ENCODE results near the gene ZNF687. TPM values are rescaled to one million over a fixed set of nuclear protein-coding genes. Genes with fewer than 3 reads are reported as not detected.

ZNF687 gene
- polyA plus RNA-seq, 2 donors = 8.0 to 11.4 TPM

DNA sequence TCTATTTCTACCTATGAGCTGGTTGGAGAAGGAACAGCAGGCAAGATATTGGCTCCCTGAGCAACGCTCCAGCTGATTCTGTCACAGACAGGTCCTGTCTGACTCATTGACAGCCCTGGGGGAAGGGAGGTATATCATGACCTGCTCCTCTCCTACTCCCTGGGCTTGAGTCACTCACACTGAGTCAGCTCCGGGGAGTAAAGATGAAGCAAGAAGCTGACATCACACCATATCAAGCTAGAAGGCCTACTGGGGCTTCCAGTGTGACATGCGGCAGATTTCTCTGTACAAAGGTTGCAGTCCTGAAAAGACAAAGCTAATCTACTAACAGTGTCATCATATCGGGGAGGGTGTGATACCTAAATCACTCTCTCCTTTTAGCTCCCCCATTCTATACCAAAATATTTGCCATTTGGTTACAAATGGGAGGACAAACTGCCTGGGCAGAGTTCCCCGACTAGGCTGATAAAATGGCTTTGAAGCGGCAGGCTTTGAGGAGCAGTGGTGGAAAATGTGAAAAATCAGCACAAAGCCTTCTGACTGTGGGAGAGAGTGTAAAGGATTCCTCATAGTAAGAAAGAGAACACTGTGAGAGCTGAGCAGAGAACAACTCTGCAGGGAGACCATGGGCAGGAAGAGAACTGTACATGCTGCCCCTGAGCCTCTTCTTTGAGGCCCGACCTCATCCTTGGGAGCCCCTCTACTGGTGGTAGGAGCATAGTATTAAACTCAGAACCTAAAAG, 29.7 kb downstream of the ZNF687 start:
- peaks cover 2 to 8% of the 10 kb centered on the region in 2 donors for H3K4me1 ChIP-seq (ENCODE audit: control insufficient read depth in 2 of 2, insufficient read depth in 2 of 2, low read length in 1 of 2)
- no peaks in the 10 kb centered on the region for H3K9me3 ChIP-seq (ENCODE audit: control insufficient read depth in 2 of 2, insufficient read depth in 1 of 2, low read depth in 1 of 2, low read length in 1 of 2)
- WGBS, 2 donors = 42 to 48% methylated on average over 7 of the region's 7 CpGs
- peaks cover 17 to 36% of the 10 kb centered on the region in 2 donors for H3K36me3 ChIP-seq (ENCODE audit: control insufficient read depth in 2 of 2, insufficient read depth in 2 of 2, low read length in 1 of 2)
- H3K4me3 ChIP-seq (ENCODE audit: low read depth in 1 of 2, low read length in 2 of 2) = no peak overlapping the region
- no peaks in the 10 kb centered on the region for H3K27me3 ChIP-seq (ENCODE audit: control insufficient read depth in 1 of 2, insufficient read depth in 2 of 2, low read length in 2 of 2)
- H3K27ac ChIP-seq (ENCODE audit: low read depth in 2 of 2, low read length in 1 of 2) = peak overlapping the region; percentile 73 to 85

DNA sequence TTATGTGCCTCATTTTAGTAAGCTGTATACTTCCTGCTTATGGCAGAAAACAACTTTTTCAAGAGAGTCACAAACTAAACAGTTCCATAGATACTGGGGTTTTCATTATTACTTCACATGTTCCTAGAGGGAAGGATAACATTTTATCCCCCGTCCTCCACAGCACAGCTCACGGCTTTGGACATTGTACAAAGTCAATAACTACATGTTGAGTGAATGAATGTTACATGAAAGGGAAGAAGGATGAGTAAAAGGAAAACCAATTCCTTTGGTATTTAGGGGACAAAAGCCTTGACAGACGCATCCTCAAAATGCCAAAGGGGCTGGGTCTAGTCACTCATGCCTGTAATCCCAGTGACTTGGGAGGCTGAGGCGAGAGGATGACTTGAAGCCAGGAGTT, 30.3 kb downstream of the ZNF687 start:
- Histone ChIP-seq H3K4me1 (ENCODE audit: control insufficient read depth in 2 of 2, insufficient read depth in 2 of 2, low read length in 1 of 2) (peaks cover 2 to 8% of the 10 kb centered on the region in 2 donors), H3K27me3 (ENCODE audit: control insufficient read depth in 1 of 2, insufficient read depth in 2 of 2, low read length in 2 of 2) (no peaks in the 10 kb centered on the region), H3K36me3 (ENCODE audit: control insufficient read depth in 2 of 2, insufficient read depth in 2 of 2, low read length in 1 of 2) (peaks cover 15 to 34% of the 10 kb centered on the region in 2 donors), H3K9me3 (ENCODE audit: control insufficient read depth in 2 of 2, insufficient read depth in 1 of 2, low read depth in 1 of 2, low read length in 1 of 2) (no peaks in the 10 kb centered on the region), H3K4me3 (ENCODE audit: low read depth in 1 of 2, low read length in 2 of 2) (no peak overlapping the region), H3K27ac (ENCODE audit: low read depth in 2 of 2, low read length in 1 of 2) (peak overlapping the region in 1 of 2 donors; percentile 73)
- WGBS, 2 donors = 79 to 89% methylated on average over 4 of the region's 4 CpGs

DNA sequence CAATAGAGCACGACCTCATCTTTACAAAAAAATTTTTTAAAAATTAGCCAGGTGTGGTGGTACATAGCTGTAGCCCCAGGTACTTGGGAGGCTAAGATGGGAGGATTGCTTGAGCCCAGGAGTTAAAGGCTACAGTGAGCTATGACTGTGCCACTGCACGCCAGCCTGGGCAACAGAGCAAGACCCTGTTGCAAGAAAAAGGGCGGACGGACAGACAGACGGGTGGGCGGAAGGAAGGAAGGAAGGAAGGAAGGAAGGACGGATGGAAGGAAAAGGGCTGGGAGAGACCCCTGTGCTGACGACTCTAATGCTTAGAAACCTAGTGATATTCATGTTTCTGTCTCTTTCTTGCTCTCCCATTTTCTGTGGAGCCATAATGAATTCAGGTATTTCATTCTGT, 30.7 kb downstream of the ZNF687 start:
- peaks cover 2 to 8% of the 10 kb centered on the region in 2 donors for H3K4me1 ChIP-seq (ENCODE audit: control insufficient read depth in 2 of 2, insufficient read depth in 2 of 2, low read length in 1 of 2)
- peak overlapping the region in 1 of 2 donors; percentile 37 for H3K27ac ChIP-seq (ENCODE audit: low read depth in 2 of 2, low read length in 1 of 2)
- H3K36me3 ChIP-seq (ENCODE audit: control insufficient read depth in 2 of 2, insufficient read depth in 2 of 2, low read length in 1 of 2) = peaks cover 12 to 31% of the 10 kb centered on the region in 2 donors
- WGBS, 2 donors = 86 to 90% methylated on average over 8 of the region's 8 CpGs
- no peaks in the 10 kb centered on the region for H3K9me3 ChIP-seq (ENCODE audit: control insufficient read depth in 2 of 2, insufficient read depth in 1 of 2, low read depth in 1 of 2, low read length in 1 of 2)
- H3K4me3 ChIP-seq (ENCODE audit: low read depth in 1 of 2, low read length in 2 of 2) = no peak overlapping the region
- no peaks in the 10 kb centered on the region for H3K27me3 ChIP-seq (ENCODE audit: control insufficient read depth in 1 of 2, insufficient read depth in 2 of 2, low read length in 2 of 2)

DNA sequence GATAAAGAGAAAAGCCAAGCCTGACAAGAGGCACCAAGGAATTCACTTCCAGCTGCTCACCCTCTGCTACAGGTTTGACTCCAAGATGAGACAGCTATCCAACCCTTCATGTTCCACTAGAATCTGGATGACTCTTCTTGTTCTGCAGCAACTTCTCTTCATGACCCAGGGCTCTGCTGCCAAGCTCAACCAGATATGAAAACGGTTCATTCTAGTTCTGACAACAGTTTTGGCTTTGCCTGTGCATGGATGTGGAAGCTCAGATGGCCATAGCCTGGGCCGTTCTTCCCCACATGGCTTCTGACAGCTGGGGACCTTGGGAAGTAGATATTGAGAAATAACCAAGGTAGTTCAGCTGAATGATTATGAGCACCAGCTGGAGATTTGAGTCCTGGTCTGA, 31.4 kb downstream of the ZNF687 start:
- Histone ChIP-seq H3K27me3 (ENCODE audit: control insufficient read depth in 1 of 2, insufficient read depth in 2 of 2, low read length in 2 of 2) (no peaks in the 10 kb centered on the region), H3K4me1 (ENCODE audit: control insufficient read depth in 2 of 2, insufficient read depth in 2 of 2, low read length in 1 of 2) (peaks cover 2 to 8% of the 10 kb centered on the region in 2 donors), H3K9me3 (ENCODE audit: control insufficient read depth in 2 of 2, insufficient read depth in 1 of 2, low read depth in 1 of 2, low read length in 1 of 2) (no peaks in the 10 kb centered on the region), H3K4me3 (ENCODE audit: low read depth in 1 of 2, low read length in 2 of 2) (no peak overlapping the region), H3K27ac (ENCODE audit: low read depth in 2 of 2, low read length in 1 of 2) (peak overlapping the region; percentile 37 to 52), H3K36me3 (ENCODE audit: control insufficient read depth in 2 of 2, insufficient read depth in 2 of 2, low read length in 1 of 2) (peaks cover 7 to 25% of the 10 kb centered on the region in 2 donors)
- WGBS, 2 donors = 49 to 62% methylated on average over 2 of the region's 2 CpGs

DNA sequence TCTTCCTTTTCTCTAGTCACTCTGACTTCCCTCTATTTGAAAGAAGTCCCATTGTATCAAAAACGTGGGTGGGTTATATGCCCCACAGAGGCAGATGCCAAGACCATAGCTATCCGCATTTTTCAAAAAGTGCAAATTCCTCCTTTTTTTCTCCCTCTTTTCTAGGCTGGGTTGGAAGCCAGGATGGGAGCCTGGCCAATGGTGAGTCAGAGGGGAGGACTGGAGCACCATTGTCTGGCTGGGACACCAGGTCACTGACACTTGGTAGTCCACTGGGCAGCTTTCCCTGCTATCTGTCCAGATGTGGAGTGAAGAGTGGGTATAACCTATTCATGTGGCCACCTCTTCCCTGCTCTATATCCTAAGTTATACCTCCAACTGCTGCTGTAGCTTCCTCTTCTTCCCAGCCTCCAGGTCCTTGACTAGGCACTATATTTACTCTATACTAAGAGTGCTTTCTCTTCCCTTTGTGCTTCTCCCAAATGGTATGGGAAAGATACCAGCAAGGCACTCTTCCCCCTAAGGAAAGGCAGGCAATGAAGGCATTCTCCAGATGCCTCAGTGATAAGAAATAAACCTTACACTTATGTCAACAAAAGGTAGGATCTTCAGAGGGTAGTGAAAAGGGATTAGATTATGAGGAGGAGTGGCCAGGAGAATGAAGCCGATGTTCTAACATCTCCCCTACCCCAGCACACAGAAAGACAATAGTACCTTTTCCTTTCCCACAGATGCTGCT, 32.2 kb downstream of the ZNF687 start:
- peaks cover 7 to 21% of the 10 kb centered on the region in 2 donors for H3K36me3 ChIP-seq (ENCODE audit: control insufficient read depth in 2 of 2, insufficient read depth in 2 of 2, low read length in 1 of 2)
- H3K27ac ChIP-seq (ENCODE audit: low read depth in 2 of 2, low read length in 1 of 2) = no peak overlapping the region
- H3K4me1 ChIP-seq (ENCODE audit: control insufficient read depth in 2 of 2, insufficient read depth in 2 of 2, low read length in 1 of 2) = peaks cover 2 to 8% of the 10 kb centered on the region in 2 donors

DNA sequence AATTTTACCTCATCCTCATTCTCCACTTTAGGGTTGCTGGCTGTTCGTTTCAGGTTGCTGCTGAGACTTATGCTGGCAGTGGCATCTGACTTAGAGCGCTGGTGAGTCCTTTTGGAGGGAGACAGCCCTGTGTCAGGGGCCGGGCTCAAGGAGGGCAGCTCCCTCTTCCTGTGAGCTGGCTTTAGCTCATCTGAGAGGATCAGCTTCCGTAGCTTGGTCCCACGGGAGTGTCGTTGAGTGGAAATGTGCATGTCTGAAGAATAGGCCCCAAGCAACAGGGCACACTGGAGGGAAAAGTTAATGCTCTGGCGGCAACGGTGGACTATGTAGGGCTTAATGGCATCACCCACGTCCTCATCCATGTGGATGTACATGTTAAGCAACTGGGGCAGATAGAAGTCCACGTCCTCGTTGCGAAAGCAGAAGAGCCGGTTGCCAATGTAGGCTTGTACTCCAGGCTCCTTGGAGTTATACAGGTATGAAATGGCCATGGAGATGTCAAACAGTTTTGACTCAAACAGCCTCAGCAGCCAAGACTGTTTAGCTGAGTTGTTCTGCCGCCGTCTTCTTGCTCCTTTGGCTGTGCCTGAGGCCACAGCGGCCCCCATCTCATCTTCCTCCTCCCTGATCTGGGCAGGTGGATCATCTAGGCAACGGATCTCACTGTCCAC, 33.6 kb downstream of the ZNF687 start:
- WGBS, 2 donors = 90 to 93% methylated on average over 17 of the region's 17 CpGs
- Histone ChIP-seq H3K9me3 (ENCODE audit: control insufficient read depth in 2 of 2, insufficient read depth in 1 of 2, low read depth in 1 of 2, low read length in 1 of 2) (no peaks in the 10 kb centered on the region), H3K4me1 (ENCODE audit: control insufficient read depth in 2 of 2, insufficient read depth in 2 of 2, low read length in 1 of 2) (peaks cover 2 to 8% of the 10 kb centered on the region in 2 donors)

More for the DNA sequence above, 32.2 kb downstream of the ZNF687 start:
- Histone ChIP-seq H3K9me3 (ENCODE audit: control insufficient read depth in 2 of 2, insufficient read depth in 1 of 2, low read depth in 1 of 2, low read length in 1 of 2) (no peaks in the 10 kb centered on the region), H3K4me3 (ENCODE audit: low read depth in 1 of 2, low read length in 2 of 2) (no peak overlapping the region), H3K27me3 (ENCODE audit: control insufficient read depth in 1 of 2, insufficient read depth in 2 of 2, low read length in 2 of 2) (no peaks in the 10 kb centered on the region)
- 44 to 50% methylated on average over 3 of the region's 3 CpGs for WGBS, 2 donors

DNA sequence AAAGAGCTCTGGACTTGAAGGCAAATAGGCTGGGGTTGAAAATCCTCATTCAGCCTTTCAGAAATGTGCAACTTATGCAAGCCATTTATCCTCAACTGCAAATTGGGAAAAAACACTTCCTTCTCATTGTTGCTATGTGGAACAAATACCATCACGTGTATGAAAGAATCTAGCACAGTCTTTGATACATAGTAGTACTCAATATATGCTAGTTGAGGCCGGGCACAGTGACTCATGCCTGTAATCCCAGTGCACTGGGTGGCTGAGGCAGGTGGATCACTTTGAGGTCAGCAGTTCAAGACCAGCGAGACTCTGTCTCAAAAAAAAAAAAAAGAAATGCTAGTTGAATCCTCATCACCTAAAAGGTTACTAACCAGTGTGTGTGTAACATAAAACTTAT, 36.9 kb downstream of the ZNF687 start:
- peaks cover 0 to 2% of the 10 kb centered on the region in 2 donors for H3K4me1 ChIP-seq (ENCODE audit: control insufficient read depth in 2 of 2, insufficient read depth in 2 of 2, low read length in 1 of 2)
- no peak overlapping the region for H3K4me3 ChIP-seq (ENCODE audit: low read depth in 1 of 2, low read length in 2 of 2)

More for the DNA sequence above, 33.6 kb downstream of the ZNF687 start:
- no peak overlapping the region for H3K4me3 ChIP-seq (ENCODE audit: low read depth in 1 of 2, low read length in 2 of 2)
- H3K27me3 ChIP-seq (ENCODE audit: control insufficient read depth in 1 of 2, insufficient read depth in 2 of 2, low read length in 2 of 2) = no peaks in the 10 kb centered on the region
- H3K27ac ChIP-seq (ENCODE audit: low read depth in 2 of 2, low read length in 1 of 2) = no peak overlapping the region
- peaks cover 7 to 19% of the 10 kb centered on the region in 2 donors for H3K36me3 ChIP-seq (ENCODE audit: control insufficient read depth in 2 of 2, insufficient read depth in 2 of 2, low read length in 1 of 2)

DNA sequence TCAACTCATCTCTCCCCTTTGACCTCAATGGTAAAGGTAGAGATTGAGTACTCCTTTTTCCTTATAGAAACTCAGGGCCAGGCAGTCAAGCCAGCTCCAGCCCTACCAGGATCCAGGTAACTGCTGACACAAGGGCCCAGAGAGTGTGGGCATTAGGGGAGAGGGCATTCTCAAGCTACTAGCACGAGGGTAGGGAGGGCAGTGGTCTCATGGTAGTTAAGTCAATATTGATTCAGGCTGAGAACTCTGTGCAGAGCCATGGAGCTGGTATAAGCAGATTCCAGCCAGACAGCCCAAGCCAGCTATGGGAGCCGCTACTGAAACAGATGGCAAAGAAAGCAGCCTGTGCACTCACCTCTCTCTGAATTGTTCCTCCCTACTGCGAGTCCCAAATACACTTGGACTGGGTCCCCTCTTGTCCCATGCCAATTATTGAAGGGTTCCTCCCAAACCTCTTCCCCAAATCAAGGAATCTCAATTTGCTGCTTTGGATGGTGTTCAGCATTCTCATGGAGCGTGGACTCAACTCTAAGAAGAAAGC, 42.4 kb downstream of the ZNF687 start:
- H3K27me3 ChIP-seq (ENCODE audit: control insufficient read depth in 1 of 2, insufficient read depth in 2 of 2, low read length in 2 of 2) = no peaks in the 10 kb centered on the region
- no peak overlapping the region for H3K27ac ChIP-seq (ENCODE audit: low read depth in 2 of 2, low read length in 1 of 2)
- WGBS, 2 donors = 90 to 91% methylated on average over 4 of the region's 4 CpGs
- peaks cover 0 to 4% of the 10 kb centered on the region in 2 donors for H3K4me1 ChIP-seq (ENCODE audit: control insufficient read depth in 2 of 2, insufficient read depth in 2 of 2, low read length in 1 of 2)
- H3K4me3 ChIP-seq (ENCODE audit: low read depth in 1 of 2, low read length in 2 of 2) = no peak overlapping the region
- no peaks in the 10 kb centered on the region for H3K9me3 ChIP-seq (ENCODE audit: control insufficient read depth in 2 of 2, insufficient read depth in 1 of 2, low read depth in 1 of 2, low read length in 1 of 2)
- peaks cover 0 to 3% of the 10 kb centered on the region in 2 donors for H3K36me3 ChIP-seq (ENCODE audit: control insufficient read depth in 2 of 2, insufficient read depth in 2 of 2, low read length in 1 of 2)

More for the DNA sequence above, 36.9 kb downstream of the ZNF687 start:
- Histone ChIP-seq H3K27ac (ENCODE audit: low read depth in 2 of 2, low read length in 1 of 2) (peak overlapping the region in 1 of 2 donors; percentile 22), H3K27me3 (ENCODE audit: control insufficient read depth in 1 of 2, insufficient read depth in 2 of 2, low read length in 2 of 2) (no peaks in the 10 kb centered on the region), H3K9me3 (ENCODE audit: control insufficient read depth in 2 of 2, insufficient read depth in 1 of 2, low read depth in 1 of 2, low read length in 1 of 2) (no peaks in the 10 kb centered on the region), H3K36me3 (ENCODE audit: control insufficient read depth in 2 of 2, insufficient read depth in 2 of 2, low read length in 1 of 2) (peaks cover 4 to 12% of the 10 kb centered on the region in 2 donors)
- WGBS, 2 donors = 60% methylated on average over 3 of the region's 3 CpGs

DNA sequence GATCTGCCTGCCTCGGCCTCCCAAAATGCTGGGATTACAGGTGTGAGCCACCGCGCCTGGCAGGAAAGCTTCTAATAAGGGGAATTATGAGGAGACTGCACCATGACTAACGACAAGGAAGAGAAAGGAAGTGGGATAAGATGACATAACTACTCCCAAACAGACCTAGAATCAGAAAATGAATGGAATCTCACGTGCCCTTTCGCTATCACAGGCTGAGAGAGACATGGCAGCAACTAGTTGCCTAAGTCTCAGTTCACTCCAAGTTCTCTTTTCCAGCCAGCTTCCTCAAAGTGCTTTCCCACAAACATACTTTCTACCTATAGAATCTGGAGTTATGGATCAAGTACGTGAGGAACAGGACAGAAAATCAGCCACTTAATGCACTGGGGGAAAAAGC, 43.1 kb downstream of the ZNF687 start:
- Histone ChIP-seq H3K9me3 (ENCODE audit: control insufficient read depth in 2 of 2, insufficient read depth in 1 of 2, low read depth in 1 of 2, low read length in 1 of 2) (no peaks in the 10 kb centered on the region), H3K27me3 (ENCODE audit: control insufficient read depth in 1 of 2, insufficient read depth in 2 of 2, low read length in 2 of 2) (no peaks in the 10 kb centered on the region), H3K27ac (ENCODE audit: low read depth in 2 of 2, low read length in 1 of 2) (no peak overlapping the region), H3K4me3 (ENCODE audit: low read depth in 1 of 2, low read length in 2 of 2) (no peak overlapping the region), H3K36me3 (ENCODE audit: control insufficient read depth in 2 of 2, insufficient read depth in 2 of 2, low read length in 1 of 2) (peaks cover 0 to 3% of the 10 kb centered on the region in 2 donors), H3K4me1 (ENCODE audit: control insufficient read depth in 2 of 2, insufficient read depth in 2 of 2, low read length in 1 of 2) (peaks cover 0 to 4% of the 10 kb centered on the region in 2 donors)
- WGBS, 2 donors = 81 to 90% methylated on average over 7 of the region's 7 CpGs

All from esophagus (tissue), 2 donors.